ENCODE measurements around the gene VAMP7. TPM values are rescaled to one million over a fixed set of nuclear protein-coding genes. Genes with fewer than 3 reads are reported as not detected.
"Not testable (repeated sequence)": the region's sequence is repeated elsewhere in the genome, so short reads cannot be mapped to it uniquely, and the experiment has no call there.

Gene VAMP7
- total RNA-seq, 4 donors from 2014 or later = 28.9 to 36.4 (median 33.4) TPM

- TF ChIP-seq, protein P1, sequence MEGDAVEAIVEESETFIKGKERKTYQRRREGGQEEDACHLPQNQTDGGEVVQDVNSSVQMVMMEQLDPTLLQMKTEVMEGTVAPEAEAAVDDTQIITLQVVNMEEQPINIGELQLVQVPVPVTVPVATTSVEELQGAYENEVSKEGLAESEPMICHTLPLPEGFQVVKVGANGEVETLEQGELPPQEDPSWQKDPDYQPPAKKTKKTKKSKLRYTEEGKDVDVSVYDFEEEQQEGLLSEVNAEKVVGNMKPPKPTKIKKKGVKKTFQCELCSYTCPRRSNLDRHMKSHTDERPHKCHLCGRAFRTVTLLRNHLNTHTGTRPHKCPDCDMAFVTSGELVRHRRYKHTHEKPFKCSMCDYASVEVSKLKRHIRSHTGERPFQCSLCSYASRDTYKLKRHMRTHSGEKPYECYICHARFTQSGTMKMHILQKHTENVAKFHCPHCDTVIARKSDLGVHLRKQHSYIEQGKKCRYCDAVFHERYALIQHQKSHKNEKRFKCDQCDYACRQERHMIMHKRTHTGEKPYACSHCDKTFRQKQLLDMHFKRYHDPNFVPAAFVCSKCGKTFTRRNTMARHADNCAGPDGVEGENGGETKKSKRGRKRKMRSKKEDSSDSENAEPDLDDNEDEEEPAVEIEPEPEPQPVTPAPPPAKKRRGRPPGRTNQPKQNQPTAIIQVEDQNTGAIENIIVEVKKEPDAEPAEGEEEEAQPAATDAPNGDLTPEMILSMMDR (IDR thresholded peaks at IDR 0.05) = no peak
- DNase-seq (ENCODE audit: low spot score) (no peak), ATAC-seq (ENCODE audit: low FRiP score) (no peak)
Measured at GRCh38 chrX:155967653-155968325, 86.6 kb downstream of the VAMP7 start.

DNA sequence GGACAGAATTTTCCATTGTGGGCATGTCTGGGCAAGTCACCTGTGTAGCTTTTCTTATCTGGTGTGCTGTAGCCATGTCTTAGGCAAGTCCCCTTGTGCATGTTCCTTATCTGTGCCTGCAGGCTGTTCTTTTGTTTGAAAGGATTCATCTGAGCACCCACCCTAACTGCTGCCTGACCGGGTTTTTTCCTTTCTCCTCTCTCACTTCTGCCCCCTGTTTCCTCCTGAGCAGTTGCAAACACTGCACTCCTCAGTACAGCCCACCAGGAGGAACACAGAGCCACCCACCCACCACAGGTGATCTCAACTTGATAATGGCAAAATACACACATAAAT, 87.1 kb downstream of the VAMP7 start:
- TF ChIP-seq, protein P1 (IDR thresholded peaks at IDR 0.05) = no peak
- ATAC-seq (ENCODE audit: low FRiP score) (no peak), DNase-seq (ENCODE audit: low spot score) (no peak)

DNA sequence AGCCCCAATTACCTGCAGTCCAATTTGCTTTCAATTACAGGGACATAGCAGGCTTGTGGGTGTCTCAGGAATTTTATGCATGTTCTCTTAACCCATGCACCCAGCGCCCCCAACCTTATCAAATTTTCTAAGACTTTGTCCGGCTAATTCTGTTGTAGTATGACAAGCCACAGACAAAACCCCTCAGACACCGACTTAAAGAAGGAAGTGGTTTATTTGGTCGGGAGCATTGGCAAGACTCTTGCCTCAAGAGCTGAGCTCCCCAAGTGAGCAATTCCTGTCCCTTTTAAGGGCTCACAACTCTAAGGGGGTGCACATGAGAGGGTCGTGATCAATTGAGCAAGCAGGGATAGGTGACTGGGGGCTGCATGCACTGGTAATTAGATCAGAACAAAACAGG, 87.6 kb downstream of the VAMP7 start:
- ATAC-seq (ENCODE audit: low FRiP score) (no peak), DNase-seq (ENCODE audit: low spot score) (no peak)
- TF ChIP-seq, protein P1 (IDR thresholded peaks at IDR 0.05) = no peak

GRCh38 chrX:155971658-155972057, 90.5 kb downstream of the VAMP7 start:
- not testable (repeated sequence) for DNase-seq (ENCODE audit: low spot score); ATAC-seq (ENCODE audit: low FRiP score)

GRCh38 chrX:155972241-155972640, 91.1 kb downstream of the VAMP7 start:
- not testable (repeated sequence) for ATAC-seq (ENCODE audit: low FRiP score); DNase-seq (ENCODE audit: low spot score)

DNA sequence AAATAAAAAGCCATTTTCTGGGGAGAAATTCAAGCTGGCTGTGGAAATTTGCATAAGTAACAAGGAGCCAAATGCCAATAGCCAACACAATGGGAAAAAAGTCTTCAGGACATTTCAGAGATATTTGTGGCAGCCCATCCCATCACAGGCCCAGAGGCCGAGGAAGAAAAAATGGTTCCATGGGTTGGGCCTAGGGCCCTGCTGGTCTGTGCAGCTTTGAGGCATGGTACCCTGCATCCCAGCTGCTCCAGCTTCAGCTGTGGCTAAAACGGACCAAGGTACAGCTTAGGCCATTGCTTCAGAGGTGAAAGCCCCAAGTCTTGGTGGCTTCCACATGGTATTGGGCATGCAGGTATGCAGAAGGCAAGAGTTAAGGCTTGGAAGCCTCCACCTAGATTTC, 102.2 kb downstream of the VAMP7 start:
- ATAC-seq (ENCODE audit: low FRiP score) = no peak
- TF ChIP-seq, protein P1 (IDR thresholded peaks at IDR 0.05) = no peak
- no peak for DNase-seq (ENCODE audit: low spot score)

DNA sequence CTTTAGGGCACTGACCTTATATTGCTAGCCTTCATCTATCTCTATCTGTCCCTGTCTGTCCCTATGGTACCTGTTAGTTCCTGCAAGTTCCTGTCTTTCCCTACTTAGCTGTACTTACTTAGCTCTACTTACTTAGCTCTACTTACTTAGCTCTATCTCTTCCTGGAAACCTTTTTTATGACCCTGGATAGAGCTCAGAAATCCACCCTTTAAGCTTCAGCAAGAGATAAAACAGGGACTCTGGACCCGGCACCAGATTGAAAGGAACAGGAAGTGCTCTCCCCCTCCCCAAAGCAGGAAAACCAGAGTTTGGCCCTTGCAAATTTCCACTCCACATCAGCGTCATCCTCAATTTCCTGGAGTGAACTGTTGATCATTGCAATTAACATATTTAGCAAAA, 104.1 kb downstream of the VAMP7 start:
- TF ChIP-seq, protein P1 (IDR thresholded peaks at IDR 0.05) = no peak
- no peak for ATAC-seq (ENCODE audit: low FRiP score)
- DNase-seq (ENCODE audit: low spot score) = no peak

GRCh38 chrX:155986995-155987394, 105.8 kb downstream of the VAMP7 start:
- DNase-seq (ENCODE audit: low spot score); ATAC-seq (ENCODE audit: low FRiP score): not testable (repeated sequence)

DNA sequence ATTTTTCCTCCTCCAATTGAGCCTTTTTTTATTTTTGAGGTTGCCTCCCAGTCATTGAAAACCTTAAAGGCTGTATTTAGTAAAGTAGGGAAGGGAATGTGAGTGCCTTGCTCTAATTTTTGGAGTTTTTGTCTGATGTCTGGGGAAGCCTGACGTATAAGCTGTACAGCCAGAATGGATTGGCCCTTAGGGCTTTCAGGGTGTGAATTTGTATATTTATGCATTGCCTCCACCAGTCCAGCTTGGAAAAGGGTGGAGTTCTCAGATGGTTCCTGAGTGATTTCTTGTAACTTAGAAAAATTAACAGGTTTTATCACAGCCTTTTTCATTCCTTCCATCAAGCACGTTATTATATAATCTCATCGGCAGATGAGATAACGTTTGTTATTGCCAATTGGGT, 107.7 kb downstream of the VAMP7 start:
- ATAC-seq (ENCODE audit: low FRiP score) (no peak), DNase-seq (ENCODE audit: low spot score) (no peak)
- TF ChIP-seq, protein P1 (IDR thresholded peaks at IDR 0.05) = no peak

All from omental fat pad (tissue), 4 donors.